COLO668 (cell line): ENCODE data around the gene TSKU.

Experiments used
- DNase-seq: peaks from one replicate; lab custom pipeline; 2025; ENCODE audit not compliant: unreplicated experiment; lab: John Stamatoyannopoulos, UW

TSKU gene

DNA sequence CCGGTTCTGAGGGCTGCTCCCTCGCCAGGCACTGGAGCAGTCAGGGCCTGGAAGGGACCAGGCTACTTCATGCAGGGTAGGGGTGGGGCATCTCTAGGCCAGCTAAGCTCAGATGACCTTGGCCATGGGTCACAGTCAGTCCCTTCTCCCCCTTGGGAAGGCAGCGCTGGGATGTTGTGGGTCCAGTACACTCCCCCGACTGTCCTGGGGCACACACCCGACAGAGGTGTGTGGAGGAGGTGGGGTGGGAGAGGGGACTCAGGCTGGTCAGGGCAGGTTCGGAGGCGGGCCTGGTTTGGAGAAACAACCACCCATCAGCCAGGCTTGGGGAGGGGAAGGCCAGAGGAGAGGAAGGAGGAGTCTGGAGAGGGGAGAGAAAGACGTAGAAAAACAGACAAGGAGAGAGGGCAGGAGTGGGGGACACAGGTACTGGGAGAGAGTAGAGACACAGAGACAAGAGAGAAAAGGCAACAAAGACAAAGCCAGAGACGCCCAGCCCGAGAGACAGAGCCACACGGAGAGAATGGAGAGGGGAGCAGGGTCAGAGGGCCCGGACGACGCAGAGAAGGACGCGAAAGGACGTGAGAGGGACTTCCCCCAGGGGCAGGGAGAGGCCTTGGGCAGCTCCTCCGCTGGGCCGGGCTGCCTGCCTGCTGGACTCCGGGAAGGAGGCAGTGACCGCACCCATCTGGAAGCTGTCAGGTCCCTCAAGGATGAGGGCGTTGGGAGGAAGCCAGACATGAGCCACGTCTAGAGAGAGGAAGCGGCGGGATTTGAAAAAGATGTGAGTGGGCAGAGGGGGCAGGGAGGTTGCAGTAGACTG is 30.6 kb upstream of the TSKU start:
- no peak for DNase-seq

DNA sequence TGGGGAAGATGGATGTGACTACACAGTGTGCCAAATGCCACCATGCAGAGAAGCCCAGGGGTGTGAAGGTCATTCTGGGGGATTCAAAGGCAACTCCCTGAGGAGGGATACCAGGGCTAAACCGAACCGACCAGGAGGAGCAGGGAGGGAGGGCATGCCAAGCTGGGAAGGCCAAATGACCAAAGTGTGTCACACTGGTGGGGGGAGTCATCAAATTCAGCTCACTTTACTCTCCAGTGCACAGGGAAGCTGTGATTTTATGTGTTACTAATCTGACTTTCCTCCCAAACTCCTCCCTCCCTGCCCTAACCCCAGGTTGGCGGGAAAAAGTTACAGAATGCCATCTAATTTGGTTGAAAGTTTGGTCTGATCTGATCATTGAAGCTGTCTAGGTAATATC is 29.7 kb upstream of the TSKU start:
- no peak for DNase-seq

DNA sequence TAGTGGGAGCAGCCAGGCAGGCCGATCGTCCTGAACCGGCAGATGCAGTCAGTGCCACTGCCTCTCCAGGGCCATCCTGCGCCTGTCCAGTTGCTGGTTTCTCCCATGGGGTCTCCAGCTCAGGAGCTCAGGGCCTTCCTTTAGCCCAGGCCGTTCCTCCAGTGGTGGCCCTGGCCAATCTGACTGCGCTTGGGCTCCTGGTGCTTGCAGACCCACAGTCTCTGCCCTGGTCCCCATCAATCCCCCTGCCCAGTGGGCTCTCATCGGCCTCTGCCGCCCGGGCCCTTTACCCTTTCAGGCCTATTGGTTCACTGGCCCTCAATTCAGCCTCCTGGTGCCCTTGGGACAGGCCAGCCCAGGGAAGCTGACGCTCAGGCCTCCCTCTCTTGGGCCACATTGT is 29.2 kb upstream of the TSKU start:
- no peak for DNase-seq

DNA sequence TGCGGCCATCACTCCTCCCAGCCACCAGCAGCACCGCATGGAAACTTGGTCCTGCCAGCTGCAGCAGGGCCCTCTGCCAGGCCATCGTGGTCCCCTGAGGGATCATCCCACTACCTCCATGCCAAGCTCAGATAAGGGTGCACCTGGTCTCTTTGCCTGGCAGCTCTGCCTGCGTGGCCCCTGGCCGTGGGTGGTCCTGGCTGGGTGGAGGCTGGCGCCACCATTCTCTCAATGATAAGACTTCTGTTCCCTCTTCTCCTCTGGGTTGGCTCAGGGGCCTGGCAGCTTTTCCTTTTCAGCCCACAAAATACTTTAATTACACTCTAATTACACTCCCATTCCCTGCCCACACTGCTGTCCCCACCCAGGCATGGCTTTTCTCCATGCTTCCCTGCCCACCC is 26.8 kb upstream of the TSKU start:
- DNase-seq, result no peak

DNA sequence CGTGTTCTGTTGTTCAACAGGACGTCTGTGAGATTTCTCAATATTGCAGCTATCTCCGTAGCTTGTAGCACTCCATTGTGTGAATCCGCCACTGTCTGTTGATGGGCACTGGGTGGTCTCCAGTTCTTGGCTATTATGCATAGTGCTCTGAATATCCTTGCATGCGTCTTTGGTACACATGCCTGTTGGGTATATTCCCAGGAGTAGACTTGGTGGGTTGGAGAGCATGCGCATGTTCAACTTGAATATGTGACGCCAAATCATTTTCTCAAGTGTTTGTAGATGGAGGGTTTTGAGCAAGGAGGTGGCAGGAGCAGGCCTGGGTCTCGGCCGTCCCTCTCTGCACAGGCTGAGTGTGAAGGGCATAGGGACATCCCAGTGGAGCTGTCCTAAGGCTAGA is 24.8 kb upstream of the TSKU start:
- no peak for DNase-seq

DNA sequence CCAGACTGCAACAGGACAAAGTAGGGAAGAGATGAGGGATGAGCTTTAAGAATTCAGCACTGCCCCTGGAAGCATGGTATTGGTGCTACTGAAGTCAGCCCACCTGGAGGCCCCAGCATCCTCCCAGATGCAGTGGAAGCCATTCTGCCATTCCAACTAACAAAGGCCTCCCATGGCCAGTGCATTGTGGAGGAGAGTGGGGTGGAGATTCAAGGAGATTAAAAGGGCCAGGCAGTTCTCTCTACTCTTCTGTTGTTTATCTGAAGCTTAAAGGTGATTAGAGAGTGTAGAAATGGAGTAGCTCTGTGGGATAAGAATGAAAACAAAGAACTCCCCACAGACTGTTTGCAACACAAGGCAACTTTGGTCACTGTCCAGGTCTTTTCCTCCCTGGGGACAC is 24.1 kb upstream of the TSKU start:
- no peak for DNase-seq

DNA sequence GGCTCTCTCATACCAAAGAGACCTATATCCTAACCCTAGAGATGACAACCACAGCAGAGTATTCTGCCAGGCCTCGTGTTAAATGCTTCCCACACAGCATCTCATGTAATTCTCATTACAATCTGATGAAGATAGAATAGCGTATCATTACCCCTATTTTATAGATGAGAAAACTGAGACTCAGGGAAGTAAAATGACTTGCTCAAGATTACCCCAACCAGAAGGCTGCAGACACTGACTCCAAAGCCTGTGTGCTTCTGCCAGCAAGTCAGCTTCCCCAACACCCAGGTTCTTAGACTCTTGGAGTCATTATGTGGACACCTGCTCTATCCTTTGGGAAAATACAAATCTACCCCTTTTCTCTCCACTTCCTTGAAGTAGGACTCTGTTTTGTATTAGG is 23.6 kb upstream of the TSKU start:
- DNase-seq, result no peak

DNA sequence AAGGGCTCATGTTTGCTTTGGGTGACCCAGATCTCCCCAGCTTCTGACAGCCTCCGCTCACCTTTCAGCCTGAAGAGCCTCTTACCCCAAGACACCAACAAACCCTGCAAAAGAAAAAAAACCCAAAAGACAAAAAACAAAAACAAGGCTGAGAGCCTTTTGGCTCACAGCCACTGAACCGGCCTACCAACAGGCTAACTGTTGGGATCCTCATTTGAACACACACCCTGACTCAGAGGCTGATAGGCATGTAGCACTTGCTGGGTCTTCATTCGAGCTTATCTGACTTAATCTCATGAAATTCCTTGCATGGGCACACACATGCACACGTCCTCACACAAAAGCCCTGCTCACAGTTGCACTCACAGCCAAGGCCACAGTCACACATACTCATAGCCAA is 22.9 kb upstream of the TSKU start:
- DNase-seq, result no peak

DNA sequence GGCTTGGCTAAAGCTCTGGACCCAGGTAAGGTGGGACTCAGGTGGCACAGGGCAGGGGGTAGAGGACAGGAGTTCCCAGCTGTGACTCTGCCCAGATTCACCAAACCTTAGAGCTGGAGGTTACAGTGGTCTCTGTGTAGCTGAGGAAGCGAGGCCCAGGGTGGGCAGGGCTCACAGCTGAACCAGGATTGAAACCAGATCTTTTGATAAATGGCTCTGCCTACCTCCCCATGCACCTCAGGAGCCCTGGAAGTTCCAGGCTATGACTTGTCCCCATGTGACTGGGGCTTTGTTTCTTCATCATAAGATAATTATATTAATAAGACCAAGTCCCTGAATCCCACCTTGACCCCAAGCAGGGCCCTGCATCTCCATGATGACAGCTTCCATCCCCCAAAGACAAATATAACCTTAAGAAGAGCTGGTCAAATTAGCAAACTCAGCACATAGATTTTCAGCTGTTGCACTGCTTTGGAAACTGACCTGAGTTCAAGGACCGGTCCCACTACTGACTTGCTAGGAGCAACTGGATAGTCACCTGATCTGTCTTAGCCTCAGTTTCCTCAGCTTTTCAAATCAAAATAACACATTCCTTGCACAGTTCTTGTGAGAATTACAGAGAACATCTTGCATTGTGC is 21.3 kb upstream of the TSKU start:
- no peak for DNase-seq

DNA sequence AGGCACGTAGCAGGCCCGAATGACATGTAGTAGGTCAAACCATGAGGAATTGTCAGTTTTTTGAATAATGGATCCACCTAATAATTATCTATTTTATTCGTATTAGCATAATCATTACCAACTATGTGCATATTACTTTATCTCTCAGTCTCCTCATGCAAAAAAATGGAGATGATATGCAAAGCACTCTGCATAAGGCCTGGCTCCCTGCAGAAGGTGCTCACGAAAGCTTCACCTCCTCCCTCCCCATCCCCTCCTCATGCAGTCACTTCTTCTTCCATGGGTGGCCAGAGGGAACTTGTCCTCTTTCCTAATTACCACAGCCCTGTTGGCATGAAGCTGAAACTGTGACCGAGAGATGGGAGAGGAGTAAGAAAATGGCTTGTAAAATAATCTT is 20.8 kb upstream of the TSKU start:
- no peak for DNase-seq

DNA sequence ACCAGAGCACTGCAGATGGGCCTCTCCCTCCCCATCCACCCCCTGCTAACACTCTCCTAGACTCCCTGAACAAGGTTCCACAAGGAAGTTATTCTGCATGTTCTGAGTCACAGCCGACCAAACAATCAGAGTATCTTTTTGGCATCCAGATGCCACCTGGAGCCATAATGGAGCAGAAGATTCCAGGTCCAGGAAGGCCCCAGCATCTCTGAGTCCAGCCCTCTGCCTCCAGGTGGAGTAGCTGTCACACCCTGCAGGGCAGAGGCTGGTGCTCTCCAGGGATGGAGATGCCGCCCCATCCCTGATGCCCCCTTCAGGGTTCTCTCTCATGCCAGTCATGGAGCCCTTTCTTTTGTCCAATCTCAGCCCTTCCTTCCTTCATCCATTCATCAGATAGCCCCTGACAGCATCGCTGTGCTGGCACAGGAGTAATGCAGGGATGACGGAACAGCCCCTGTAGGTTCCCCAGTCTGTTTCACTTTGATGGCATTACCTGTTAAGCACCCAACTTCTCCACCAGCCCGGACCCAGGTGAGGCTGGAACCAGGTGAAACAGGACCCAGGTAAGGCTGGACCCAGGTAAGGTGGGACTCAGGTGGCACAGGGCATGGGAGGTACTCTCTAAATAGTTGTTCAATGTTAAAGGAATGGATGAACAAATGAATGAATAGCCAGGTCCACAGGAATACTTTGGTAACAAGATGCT is 20.1 kb upstream of the TSKU start:
- DNase-seq, result no peak

DNA sequence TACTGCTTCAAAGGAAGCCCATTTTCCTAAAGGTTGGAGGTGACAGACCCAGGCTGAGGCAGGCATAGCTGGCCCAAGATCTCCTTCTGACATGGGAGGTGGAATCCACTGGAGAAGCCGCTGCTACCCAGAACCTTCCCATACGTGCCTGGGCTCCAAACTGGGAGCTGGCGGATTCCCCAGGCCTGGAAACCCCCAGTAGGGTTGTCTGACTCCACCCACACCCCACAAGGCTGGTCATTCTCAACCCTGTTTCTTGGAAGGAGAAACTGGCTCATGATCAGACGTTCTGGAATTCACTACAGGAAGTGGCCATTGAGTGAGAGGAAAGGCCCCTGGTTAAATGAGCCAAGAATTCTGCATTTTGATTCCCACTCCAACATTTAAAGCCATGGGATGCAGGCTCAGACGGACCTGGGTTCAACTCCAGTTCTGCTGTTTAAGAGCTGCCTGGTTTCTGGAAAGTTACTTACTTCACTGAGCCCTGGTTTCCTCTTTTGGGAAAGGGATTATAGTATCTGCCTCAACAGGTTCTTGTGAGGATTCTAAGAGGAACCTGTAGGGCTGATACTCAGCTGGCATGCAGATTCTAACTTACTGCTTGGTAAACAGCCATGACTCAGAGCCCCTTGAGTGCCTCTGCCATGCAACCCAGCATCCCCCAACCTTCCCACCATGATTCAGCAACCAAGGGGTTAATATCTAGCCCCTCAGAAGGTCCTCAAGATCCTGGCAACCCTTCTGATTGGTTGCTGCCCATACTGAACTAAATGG is 19.4 kb upstream of the TSKU start:
- no peak for DNase-seq

DNA sequence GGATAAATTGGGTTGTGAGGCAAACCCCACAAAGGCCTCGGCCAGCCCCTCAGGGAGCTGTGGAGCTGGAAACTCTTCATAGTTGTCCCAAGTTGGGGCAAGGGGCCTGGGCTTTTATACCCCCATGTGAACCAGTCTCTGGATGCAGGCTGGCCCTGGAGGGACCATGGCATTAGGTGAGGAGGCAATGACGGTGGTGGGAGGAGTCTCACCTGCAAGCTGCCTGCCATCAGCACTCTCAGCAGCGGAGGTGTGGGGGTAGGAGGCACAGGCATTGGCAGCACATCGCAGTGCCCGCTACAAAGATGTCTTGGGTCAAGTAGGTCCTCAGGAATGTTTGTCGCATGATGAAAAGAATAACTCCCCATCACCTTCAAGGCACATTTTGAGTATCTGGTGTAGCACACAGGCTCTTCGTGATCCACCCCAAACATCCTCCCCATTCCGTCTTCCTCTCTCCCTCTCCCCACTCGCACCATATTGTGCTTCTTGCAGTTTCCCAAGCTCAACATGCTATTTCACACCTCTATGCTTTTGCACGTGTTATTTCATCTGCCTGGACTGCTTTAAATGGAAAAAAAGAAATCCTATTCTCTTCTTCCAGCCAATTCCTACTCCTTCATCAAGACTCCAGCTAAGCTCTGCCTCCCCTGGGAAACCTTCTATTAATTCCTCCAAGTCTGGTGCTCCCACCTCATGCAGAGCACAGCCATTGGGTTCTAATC is 18.1 kb upstream of the TSKU start:
- no peak for DNase-seq

DNA sequence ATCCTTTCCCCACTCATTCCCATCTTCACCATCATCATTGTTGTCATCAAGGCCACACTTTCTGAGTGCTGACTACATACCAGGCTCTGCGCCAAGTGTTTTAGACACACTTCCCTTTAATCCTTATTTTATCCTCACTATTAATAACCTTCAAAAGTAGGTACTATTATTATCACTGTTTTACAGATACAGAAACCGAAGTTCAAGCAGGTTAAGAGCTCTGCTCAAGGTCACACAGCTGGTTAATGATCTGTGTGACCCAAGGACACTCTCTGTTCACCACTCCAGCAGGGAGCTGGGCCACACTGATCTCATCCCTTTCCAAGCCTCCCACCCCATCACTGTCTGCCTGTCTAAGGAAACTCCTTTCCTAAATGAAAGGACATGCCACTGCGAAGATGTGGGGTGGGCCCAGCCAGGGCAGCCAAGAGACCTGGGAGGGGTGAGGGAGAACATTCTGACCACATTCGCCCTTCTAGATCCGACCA is 17.2 kb upstream of the TSKU start:
- DNase-seq, result no peak

DNA sequence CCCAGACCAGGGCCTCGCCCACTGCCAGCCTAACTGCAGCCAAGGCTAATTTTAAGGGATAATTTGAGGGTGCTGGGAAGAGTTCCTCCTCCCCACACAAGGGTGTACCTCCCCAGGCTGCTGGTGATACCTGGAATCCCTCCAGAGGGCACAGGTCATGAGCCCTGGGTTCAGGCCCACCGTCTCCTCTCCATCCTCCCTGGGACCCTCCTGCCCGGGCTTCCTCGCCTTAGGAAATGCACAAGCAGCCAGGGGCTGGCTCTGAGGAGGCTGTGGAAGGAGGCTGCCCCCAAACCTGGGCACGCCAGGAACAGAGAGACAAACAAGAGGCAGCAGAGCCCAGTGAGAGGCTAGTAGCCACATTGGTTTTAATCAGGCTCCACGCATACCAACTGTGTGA is 16.6 kb upstream of the TSKU start:
- no peak for DNase-seq

DNA sequence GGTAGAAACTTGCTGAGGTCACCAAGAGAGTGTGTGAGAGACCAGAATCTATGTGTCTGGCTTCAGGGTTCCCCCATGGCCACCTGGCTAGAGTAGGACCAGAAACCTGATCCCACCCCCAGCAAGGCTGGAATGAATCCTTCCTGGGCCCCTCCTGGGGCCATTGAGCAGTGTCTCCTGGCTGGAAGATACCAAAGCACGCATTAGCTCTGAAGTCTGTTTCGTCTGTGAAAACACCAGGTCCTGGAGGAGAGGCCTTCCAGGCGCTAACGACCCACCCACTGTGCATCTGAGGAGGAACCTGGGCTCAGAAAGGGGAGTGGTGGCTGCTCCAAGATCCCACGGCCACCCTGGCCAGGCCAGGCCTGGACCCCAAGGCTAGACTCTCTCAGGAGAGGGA is 15.5 kb upstream of the TSKU start:
- no peak for DNase-seq

DNA sequence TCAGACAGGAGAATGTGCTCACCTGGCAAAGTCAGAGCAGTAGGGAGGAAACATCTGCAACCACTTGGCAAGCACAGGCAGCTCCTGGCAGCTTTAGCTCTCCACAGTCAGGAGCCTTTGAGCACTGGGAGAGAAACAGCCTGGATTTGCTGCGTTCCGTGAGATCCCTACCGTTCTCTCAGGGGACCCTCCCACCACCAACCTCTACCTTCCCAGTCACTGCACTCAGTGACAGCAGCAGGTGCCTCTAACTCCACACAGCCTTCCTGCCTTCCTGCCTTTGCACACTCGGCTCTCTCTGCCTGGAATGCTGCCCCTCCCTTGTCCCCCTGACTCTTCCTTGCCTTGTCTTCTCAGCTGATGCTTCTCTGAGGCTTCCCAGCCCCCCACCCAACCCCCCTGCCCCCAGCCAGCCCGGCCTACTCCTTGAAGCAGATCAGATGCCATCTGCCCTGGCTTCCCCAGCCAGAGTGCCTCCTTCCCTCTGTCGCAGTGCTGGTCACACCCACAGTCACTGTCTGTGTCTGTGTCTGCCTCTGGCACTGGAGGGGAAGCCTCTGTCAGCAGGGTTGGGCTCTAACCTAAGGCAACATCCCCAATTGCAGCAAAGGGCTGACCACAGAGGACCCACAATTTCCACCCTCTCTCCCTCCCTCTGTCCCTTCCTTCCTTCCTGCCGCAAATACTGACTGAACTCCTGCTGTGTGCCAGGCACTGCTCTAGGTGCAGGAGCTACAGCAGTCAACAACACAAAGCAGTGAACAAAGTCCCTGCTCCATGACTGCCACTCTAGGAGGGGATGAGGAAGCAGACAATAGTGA is 14.9 kb upstream of the TSKU start:
- no peak for DNase-seq

DNA sequence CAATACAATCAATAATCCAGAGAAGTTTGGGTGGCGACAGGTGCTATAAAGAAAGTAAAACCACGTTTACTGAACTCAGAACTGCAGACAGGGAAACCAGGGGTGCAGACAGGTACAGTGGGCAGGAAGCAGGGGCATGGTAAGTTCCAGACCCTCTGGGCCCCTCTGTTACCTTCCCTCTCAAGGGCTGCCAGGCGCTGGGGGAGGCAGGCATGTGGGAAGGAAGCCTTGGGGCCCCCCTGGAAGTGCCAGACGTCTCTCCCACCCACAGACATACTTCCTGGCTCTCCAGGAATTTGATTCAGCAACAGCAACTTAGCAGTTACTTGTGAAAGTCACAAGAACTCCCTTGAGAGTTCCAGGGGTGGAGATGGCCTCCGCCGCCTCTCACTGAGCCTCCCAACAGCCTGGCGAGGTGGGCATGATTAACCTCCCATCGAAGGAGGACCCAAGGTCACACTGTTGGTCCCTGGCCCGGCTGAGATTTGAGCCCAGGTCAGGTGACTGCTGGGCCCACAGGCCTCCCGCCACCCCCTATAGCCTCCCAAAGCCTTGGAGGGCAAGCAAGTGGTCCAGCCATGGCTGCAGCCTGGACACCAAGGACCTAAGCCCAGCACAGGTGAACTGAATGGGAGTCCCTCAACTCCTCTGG is 14.1 kb upstream of the TSKU start:
- DNase-seq, result no peak
